GM23338 (cell line): ENCODE results near the gene SCNN1B.

Experiments
- EZH2 ChIP-seq: fragments of 200-600 bp; sonication (generic); IDR thresholded peaks from one replicate; pipeline ENCODE4 v1.8.0; 2017; ENCODE audit warnings: antibody characterized with exemption, mild to moderate bottlenecking, low read depth; ENCODE audit not compliant: unreplicated experiment
- EZH2phosphoT487 ChIP-seq: fragments of 200-600 bp; sonication (generic); IDR thresholded peaks from one replicate; pipeline ENCODE4 v1.8.1; 2018; ENCODE audit warnings: antibody characterized with exemption; ENCODE audit not compliant: unreplicated experiment
- POLR2AphosphoS5 ChIP-seq: IDR thresholded peaks from 2 replicates; pipeline ENCODE4 v1.6.1; 2016; ENCODE audit warnings: antibody characterized with exemption, low read depth
- REST ChIP-seq: IDR thresholded peaks from one replicate; pipeline ENCODE4 v1.6.1; 2018; ENCODE audit warnings: antibody characterized with exemption; ENCODE audit not compliant: unreplicated experiment
- TF ChIP-seq, protein P1 (sequence below), 2 experiments: fragments of 200-600 bp in 1 of 2; sonication (generic) in 1 of 2; conservative IDR thresholded peaks; 2 replicates each; pipeline versions ENCODE4 v1.5.1 to v1.6.1; 2016 to 2017; ENCODE audit warnings: antibody characterized with exemption in 2 of 2, low read depth in 2 of 2, mild to moderate bottlenecking in 2 of 2, moderate library complexity in 1 of 2

DNA sequence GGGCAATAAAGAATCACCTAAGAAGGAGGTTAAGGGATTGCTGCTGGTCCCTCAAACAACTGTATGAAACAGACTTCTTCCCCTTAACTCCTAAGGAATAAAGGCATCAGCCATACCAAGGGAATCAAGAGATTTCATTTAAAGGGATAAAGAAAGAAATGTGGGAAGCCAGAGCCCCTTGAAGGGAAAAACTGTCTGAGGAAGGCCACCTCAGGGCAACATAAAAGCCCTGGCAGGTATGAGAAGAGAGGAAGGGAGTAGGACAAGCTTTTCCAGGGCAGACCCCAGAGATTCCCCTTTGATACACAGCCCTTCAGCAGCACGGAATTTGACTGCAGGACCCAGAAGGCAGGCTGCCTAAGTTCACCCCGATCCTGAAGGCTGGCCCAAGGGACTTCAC, 107.4 kb downstream of the SCNN1B start:
- TF ChIP-seq, protein P1, sequence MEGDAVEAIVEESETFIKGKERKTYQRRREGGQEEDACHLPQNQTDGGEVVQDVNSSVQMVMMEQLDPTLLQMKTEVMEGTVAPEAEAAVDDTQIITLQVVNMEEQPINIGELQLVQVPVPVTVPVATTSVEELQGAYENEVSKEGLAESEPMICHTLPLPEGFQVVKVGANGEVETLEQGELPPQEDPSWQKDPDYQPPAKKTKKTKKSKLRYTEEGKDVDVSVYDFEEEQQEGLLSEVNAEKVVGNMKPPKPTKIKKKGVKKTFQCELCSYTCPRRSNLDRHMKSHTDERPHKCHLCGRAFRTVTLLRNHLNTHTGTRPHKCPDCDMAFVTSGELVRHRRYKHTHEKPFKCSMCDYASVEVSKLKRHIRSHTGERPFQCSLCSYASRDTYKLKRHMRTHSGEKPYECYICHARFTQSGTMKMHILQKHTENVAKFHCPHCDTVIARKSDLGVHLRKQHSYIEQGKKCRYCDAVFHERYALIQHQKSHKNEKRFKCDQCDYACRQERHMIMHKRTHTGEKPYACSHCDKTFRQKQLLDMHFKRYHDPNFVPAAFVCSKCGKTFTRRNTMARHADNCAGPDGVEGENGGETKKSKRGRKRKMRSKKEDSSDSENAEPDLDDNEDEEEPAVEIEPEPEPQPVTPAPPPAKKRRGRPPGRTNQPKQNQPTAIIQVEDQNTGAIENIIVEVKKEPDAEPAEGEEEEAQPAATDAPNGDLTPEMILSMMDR (conservative IDR thresholded peaks at IDR 0.05; ENCODE audit: low read depth in 2 of 2): no peak
- no peak for TF ChIP-seq REST
- TF ChIP-seq EZH2phosphoT487: no peak
- TF ChIP-seq EZH2: no peak
- TF ChIP-seq POLR2AphosphoS5: no peak
